Neural cell (in vitro differentiated cells): ENCODE measurements around the gene RABGEF1. TPM values are rescaled to one million over a fixed set of nuclear protein-coding genes. Genes with fewer than 3 reads are reported as not detected.

Source experiments
- H2AFZ ChIP-seq: fragments of 200-600, 300-800 bp; sonication (generic), shearing (Covaris generic); 2 replicates; pipeline ENCODE4 v1.6.0; 2014; ENCODE audit warnings: low read depth, mild to moderate bottlenecking, antibody characterized with exemption, low read length, moderate library complexity
- H3F3A ChIP-seq: fragments of 200-600 bp; shearing (Covaris generic); 2 replicates; pipeline ENCODE4 v1.6.1; 2016; ENCODE audit warnings: mild to moderate bottlenecking, moderate library complexity, mixed read lengths, antibody characterized with exemption, low read length; ENCODE audit not compliant: insufficient read depth, poor library complexity, severe bottlenecking
- H3K27ac ChIP-seq: fragments of 200-600, 300-800 bp; sonication (generic), shearing (Covaris generic); 2 replicates; pipeline ENCODE4 v1.5.1; 2014; ENCODE audit warnings: mild to moderate bottlenecking, low read length, moderate library complexity
- H3K27me3 ChIP-seq: fragments of 300-800, 200-600 bp; sonication (generic), shearing (Covaris generic); 2 replicates; pipeline ENCODE4 v1.6.0; 2014; ENCODE audit warnings: mild to moderate bottlenecking, low read depth, low read length, moderate library complexity; ENCODE audit not compliant: insufficient read depth
- H3K36me3 ChIP-seq: fragments of 300-800, 200-600 bp; sonication (generic), shearing (Covaris generic); 2 replicates; pipeline ENCODE4 v1.5.1; 2014; ENCODE audit warnings: mild to moderate bottlenecking, antibody characterized with exemption, low read length, moderate library complexity; ENCODE audit not compliant: insufficient read depth
- H3K4me2 ChIP-seq: fragments of 300-800, 200-600 bp; sonication (generic), shearing (Covaris generic); 2 replicates; pipeline ENCODE4 v1.6.0; 2014; ENCODE audit warnings: mild to moderate bottlenecking, low read length
- H3K4me3 ChIP-seq: fragments of 300-800, 200-600 bp; sonication (generic), shearing (Covaris generic); 2 replicates; pipeline ENCODE4 v1.5.1; 2014; ENCODE audit warnings: mild to moderate bottlenecking, low read length, moderate library complexity
- H3K79me2 ChIP-seq: fragments of 200-600 bp; shearing (Covaris generic); replicated peaks from 2 replicates; pipeline ENCODE4 v1.6.0; 2014; ENCODE audit warnings: mild to moderate bottlenecking, low read length, moderate library complexity; ENCODE audit not compliant: insufficient read depth
- H3K9ac ChIP-seq: fragments of 300-800, 200-600 bp; sonication (generic), shearing (Covaris generic); 2 replicates; pipeline ENCODE4 v1.6.1; 2016; ENCODE audit warnings: mild to moderate bottlenecking, low read length, mixed read lengths
- H3K9me2 ChIP-seq: fragments of 200-600 bp; shearing (Covaris generic); 2 replicates; pipeline ENCODE4 v1.6.1; 2016; ENCODE audit warnings: mild to moderate bottlenecking, low read length, mixed read lengths; ENCODE audit not compliant: insufficient read depth
- H3K9me3 ChIP-seq: fragments of 200-600, 300-800 bp; sonication (generic), shearing (Covaris generic); 2 replicates; pipeline ENCODE4 v1.6.1; 2016; ENCODE audit warnings: mild to moderate bottlenecking, mixed run types, low read length, moderate library complexity, mixed read lengths
- H4K20me1 ChIP-seq: fragments of 200-600 bp; shearing (Covaris generic); 2 replicates; pipeline ENCODE4 v1.6.1; 2016; ENCODE audit warnings: mild to moderate bottlenecking, mixed run types; ENCODE audit not compliant: insufficient read depth
- CTCF ChIP-seq: fragments of 450-650 bp; IDR thresholded peaks from 2 replicates; pipeline ENCODE4 v1.5.1; 2014; ENCODE audit warnings: antibody characterized with exemption, mild to moderate bottlenecking, moderate library complexity; ENCODE audit not compliant: poor library complexity, severe bottlenecking
- EP300 ChIP-seq: fragments of 450-650 bp; conservative IDR thresholded peaks from 2 replicates; pipeline ENCODE4 v1.6.1; 2014; ENCODE audit warnings: antibody characterized with exemption, mild to moderate bottlenecking, moderate library complexity; ENCODE audit not compliant: poor library complexity, severe bottlenecking
- EZH2 ChIP-seq: fragments of 200-600, 300-800 bp; shearing (Covaris generic), sonication (generic); IDR thresholded peaks from 2 replicates; pipeline ENCODE4 v1.6.1; 2014; ENCODE audit warnings: antibody characterized with exemption, low read length, borderline replicate concordance, mild to moderate bottlenecking; ENCODE audit not compliant: insufficient read depth, poor library complexity, severe bottlenecking
- MXI1 ChIP-seq: fragments of 450-650 bp; conservative IDR thresholded peaks from 2 replicates; pipeline ENCODE4 v1.6.1; 2014; ENCODE audit warnings: antibody characterized with exemption, mild to moderate bottlenecking; ENCODE audit not compliant: poor library complexity, severe bottlenecking
- POLR2AphosphoS5 ChIP-seq: IDR thresholded peaks from 2 replicates; pipeline ENCODE4 v1.6.1; 2012
- RAD21 ChIP-seq: fragments of 450-650 bp; conservative IDR thresholded peaks from 2 replicates; pipeline ENCODE4 v1.6.1; 2014; ENCODE audit warnings: antibody characterized with exemption, mild to moderate bottlenecking, moderate library complexity
- SMC3 ChIP-seq: fragments of 450-650 bp; conservative IDR thresholded peaks from 2 replicates; pipeline ENCODE4 v1.6.1; 2014; ENCODE audit warnings: antibody characterized with exemption, mild to moderate bottlenecking, moderate library complexity; ENCODE audit not compliant: poor library complexity
- TAF1 ChIP-seq: IDR thresholded peaks from 2 replicates; pipeline ENCODE4 v1.6.1; 2012; ENCODE audit warnings: low read depth
- polyA minus RNA-seq: library from RNA; depleted of rRNA, polyadenylated mRNA; stranded (reverse); fragments of >200 nt; gene quantifications from 2 replicates; pipeline ENCODE4 v1.2.3, GENCODE V29; 2014
- polyA plus RNA-seq: library from polyadenylated mRNA; depleted of rRNA; stranded (reverse); fragments of >200 nt; gene quantifications from 2 replicates; pipeline ENCODE4 v1.2.3, GENCODE V29; 2014
- TF ChIP-seq, protein P1 (sequence below): IDR thresholded peaks from 2 replicates; pipeline ENCODE4 v1.6.1; 2012; ENCODE audit warnings: borderline replicate concordance

RABGEF1 gene
- polyA plus RNA-seq (30.4 and 34.8 TPM in 2 replicates), polyA minus RNA-seq (42.6 and 48.2 TPM in 2 replicates)

DNA sequence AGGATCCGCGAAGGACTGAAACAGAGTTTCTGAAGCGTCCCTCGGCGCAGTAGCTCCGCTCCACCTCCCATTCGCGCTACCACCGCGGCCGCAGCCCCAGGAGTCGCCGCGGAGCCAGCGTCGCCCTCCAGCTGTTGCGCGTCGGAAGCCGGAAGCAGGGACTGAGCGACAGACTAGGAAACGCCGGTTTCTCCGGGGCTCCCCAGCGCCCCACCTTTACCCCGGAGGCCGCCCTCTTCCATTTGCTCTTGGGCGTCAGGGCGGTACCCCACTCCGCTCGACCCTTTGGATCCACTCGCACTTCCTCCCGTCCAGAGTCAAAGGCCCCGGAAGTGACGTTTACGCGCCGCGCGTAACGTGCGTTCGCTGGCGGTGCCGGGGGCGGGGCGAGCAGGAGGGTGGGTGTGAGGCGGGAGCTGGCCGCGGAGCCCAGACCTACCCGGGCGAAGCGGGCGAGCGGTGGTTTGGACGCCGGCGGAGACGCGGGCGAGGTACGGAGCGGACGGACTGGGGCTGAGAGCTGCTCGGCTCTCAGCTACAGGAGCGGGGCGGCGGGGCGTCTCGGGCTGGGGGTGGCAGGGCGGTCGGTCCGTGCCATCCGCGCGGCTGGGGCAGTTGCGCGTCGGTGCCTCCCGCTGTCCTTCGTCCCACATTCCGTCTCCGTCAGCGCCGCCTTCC is at the start of gene RABGEF1:
RABGEF1 (plus strand) TSS at position 432 of the 678 bp plus-strand sequence. CDS start 31,167 bp downstream, outside the sequence.
- Histone ChIP-seq H3K79me2 (peaks cover 18% of the 10 kb centered on the region), H3K27ac (peak within 1 kb of the TSS; percentile 87)

GRCh38 chr7:66693331-66693730 is 47.2 kb upstream of the RABGEF1 start:
- no peaks in the 10 kb centered on the region for H3K27me3 ChIP-seq
- H3K9ac ChIP-seq, result no peak overlapping the region
- no peaks in the 10 kb centered on the region for H3K36me3 ChIP-seq
- H3F3A ChIP-seq, result no peaks in the 10 kb centered on the region
- H3K79me2 ChIP-seq, result no peaks in the 10 kb centered on the region
- no peaks in the 10 kb centered on the region for H3K9me2 ChIP-seq
- no peaks in the 10 kb centered on the region for H3K9me3 ChIP-seq
- H2AFZ ChIP-seq, result no peak overlapping the region
- H4K20me1 ChIP-seq, result no peaks in the 10 kb centered on the region
- H3K4me2 ChIP-seq, result no peak overlapping the region
- no peak overlapping the region for H3K27ac ChIP-seq
- H3K4me3 ChIP-seq, result no peak overlapping the region
- TF ChIP-seq POLR2AphosphoS5 (no peak), EP300 (no peak), CTCF (no peak), MXI1 (no peak), SMC3 (no peak), RAD21 (no peak), TAF1 (no peak)
- TF ChIP-seq, protein P1, sequence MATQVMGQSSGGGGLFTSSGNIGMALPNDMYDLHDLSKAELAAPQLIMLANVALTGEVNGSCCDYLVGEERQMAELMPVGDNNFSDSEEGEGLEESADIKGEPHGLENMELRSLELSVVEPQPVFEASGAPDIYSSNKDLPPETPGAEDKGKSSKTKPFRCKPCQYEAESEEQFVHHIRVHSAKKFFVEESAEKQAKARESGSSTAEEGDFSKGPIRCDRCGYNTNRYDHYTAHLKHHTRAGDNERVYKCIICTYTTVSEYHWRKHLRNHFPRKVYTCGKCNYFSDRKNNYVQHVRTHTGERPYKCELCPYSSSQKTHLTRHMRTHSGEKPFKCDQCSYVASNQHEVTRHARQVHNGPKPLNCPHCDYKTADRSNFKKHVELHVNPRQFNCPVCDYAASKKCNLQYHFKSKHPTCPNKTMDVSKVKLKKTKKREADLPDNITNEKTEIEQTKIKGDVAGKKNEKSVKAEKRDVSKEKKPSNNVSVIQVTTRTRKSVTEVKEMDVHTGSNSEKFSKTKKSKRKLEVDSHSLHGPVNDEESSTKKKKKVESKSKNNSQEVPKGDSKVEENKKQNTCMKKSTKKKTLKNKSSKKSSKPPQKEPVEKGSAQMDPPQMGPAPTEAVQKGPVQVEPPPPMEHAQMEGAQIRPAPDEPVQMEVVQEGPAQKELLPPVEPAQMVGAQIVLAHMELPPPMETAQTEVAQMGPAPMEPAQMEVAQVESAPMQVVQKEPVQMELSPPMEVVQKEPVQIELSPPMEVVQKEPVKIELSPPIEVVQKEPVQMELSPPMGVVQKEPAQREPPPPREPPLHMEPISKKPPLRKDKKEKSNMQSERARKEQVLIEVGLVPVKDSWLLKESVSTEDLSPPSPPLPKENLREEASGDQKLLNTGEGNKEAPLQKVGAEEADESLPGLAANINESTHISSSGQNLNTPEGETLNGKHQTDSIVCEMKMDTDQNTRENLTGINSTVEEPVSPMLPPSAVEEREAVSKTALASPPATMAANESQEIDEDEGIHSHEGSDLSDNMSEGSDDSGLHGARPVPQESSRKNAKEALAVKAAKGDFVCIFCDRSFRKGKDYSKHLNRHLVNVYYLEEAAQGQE, result no peak

More for the DNA sequence above, at the start of gene RABGEF1:
- H2AFZ ChIP-seq, result peak within 1 kb of the TSS; percentile 94
- peak within 1 kb of the TSS; percentile 95 for H3K4me3 ChIP-seq
- no peaks in the 10 kb centered on the region for H4K20me1 ChIP-seq
- H3K9ac ChIP-seq, result peak within 1 kb of the TSS; percentile 88
- no peaks in the 10 kb centered on the region for H3K27me3 ChIP-seq
- peak within 1 kb of the TSS; percentile 82 for H3K4me2 ChIP-seq
- no peaks in the 10 kb centered on the region for H3K9me3 ChIP-seq
- TF ChIP-seq RAD21 (peak; percentile 8), MXI1 (peak; percentile 52), TAF1 (peak; percentile 85), SMC3 (no peak), EP300 (no peak), CTCF (peak; percentile 19), POLR2AphosphoS5 (no peak), EZH2 (no peak)
- TF ChIP-seq, protein P1, result peak; percentile 46
- H3K9me2 ChIP-seq, result no peaks in the 10 kb centered on the region
- no peaks in the 10 kb centered on the region for H3F3A ChIP-seq
- no peaks in the 10 kb centered on the region for H3K36me3 ChIP-seq
